HCT116 (cell line): Measurements from ENCODE around the gene RPS28. TPM values are rescaled to one million over a fixed set of nuclear protein-coding genes. Genes with fewer than 3 reads are reported as not detected.

Experiments used
- ATAC-seq: fragments of 200-7000 bp; cut with Tn5 transposase; 2 replicates; pipeline ENCODE4 v1.9.1; 2020; ENCODE audit warnings: mild to moderate bottlenecking, moderate library complexity
- BruUV-seq: library from RNA; stranded (reverse); fragments of 400-500 nt; replicated peaks from 2 replicates; lab custom pipeline; 2021; lab: Mats Ljungman, UMichigan
- CTCF ChIA-PET: fragments of 300-600 bp; sonication (Branson Sonifier 250); formaldehyde crosslinking; loops from one replicate; lab custom pipeline; 2021; ENCODE audit warnings: antibody characterized with exemption; lab: Charles Lee
- POLR2A ChIA-PET: fragments of 300-600, 350-600 bp; sonication (Branson Sonifier 250); formaldehyde crosslinking; loops from one replicate; lab custom pipeline; 2021; ENCODE audit warnings: antibody characterized with exemption; lab: Charles Lee
- RAD21 ChIA-PET, 2 experiments: fragments of 300-600 bp; sonication (Branson Sonifier 250); formaldehyde crosslinking; loops; one replicate each; lab custom pipeline; 2023; ENCODE audit warnings: low total read pairs in 2 of 2; ENCODE audit not compliant: uncharacterized antibody in 2 of 2, unreplicated experiment in 2 of 2, low non-redundant PET in 1 of 2; lab: Charles Lee
- DNase-seq: peaks from one replicate; pipeline ENCODE4 v3.0.0-alpha.2; 2010; ENCODE audit warnings: low read depth, low spot score
- H2AFZ ChIP-seq: fragments of 200-600 bp; shearing (Covaris generic), sonication (generic); 2 replicates; pipeline ENCODE4 v1.6.1; 2017; ENCODE audit warnings: low read depth, mixed run types, mixed read lengths, antibody characterized with exemption, low read length; ENCODE audit not compliant: poor library complexity, severe bottlenecking
- H3K27ac ChIP-seq: 2 replicates; pipeline ENCODE4 v1.5.1; 2012; ENCODE audit warnings: low read depth, low read length
- H3K27me3 ChIP-seq: fragments of 200-600 bp; sonication (generic); 2 replicates; pipeline ENCODE4 v1.6.1; 2016; ENCODE audit warnings: mixed run types, low read length, mixed read lengths; ENCODE audit not compliant: insufficient read depth
- H3K36me3 ChIP-seq, 2 experiments: fragments of 200-500 bp in 1 of 2; fragments of 200-600 bp in 1 of 2; sonication (Bioruptor generic) in 1 of 2; sonication (generic) in 1 of 2; 2 replicates each; pipeline versions ENCODE4 v1.5.1 to v1.6.1; 2014 to 2016; ENCODE audit warnings: low read length in 2 of 2, inconsistent platforms in 1 of 2, mixed read lengths in 1 of 2, mixed run types in 1 of 2; ENCODE audit not compliant: insufficient read depth in 2 of 2, control insufficient read depth in 1 of 2
- H3K4me1 ChIP-seq, 2 experiments: fragments of 200-600 bp in 1 of 2; sonication (generic) in 1 of 2; 2 replicates each; pipeline versions ENCODE4 v1.5.1 to v1.6.1; 2012 to 2017; ENCODE audit warnings: low read length in 2 of 2, inconsistent platforms in 1 of 2, mild to moderate bottlenecking in 1 of 2, mixed read lengths in 1 of 2, mixed run types in 1 of 2, moderate library complexity in 1 of 2; ENCODE audit not compliant: insufficient read depth in 2 of 2, control insufficient read depth in 1 of 2
- H3K4me2 ChIP-seq: fragments of 200-600 bp; sonication (generic); 2 replicates; pipeline ENCODE4 v1.6.1; 2017; ENCODE audit warnings: mixed run types, low read length, mixed read lengths
- H3K4me3 ChIP-seq, 2 experiments: fragments of 200-600 bp in 1 of 2; sonication (generic) in 1 of 2; replicated peaks in 1 of 2; 2 replicates each; pipeline ENCODE4 v1.5.1; 2011 to 2016; ENCODE audit warnings: low read length in 2 of 2, control low read depth in 1 of 2, low read depth in 1 of 2, mild to moderate bottlenecking in 1 of 2, mixed read lengths in 1 of 2, mixed run types in 1 of 2
- H3K79me2 ChIP-seq: fragments of 200-600 bp; sonication (generic); 2 replicates; pipeline ENCODE4 v1.6.1; 2017; ENCODE audit warnings: mild to moderate bottlenecking, mixed run types, low read length, moderate library complexity, mixed read lengths; ENCODE audit not compliant: insufficient read depth
- H3K9ac ChIP-seq: fragments of 200-600 bp; sonication (generic); 2 replicates; pipeline ENCODE4 v1.6.1; 2016; ENCODE audit warnings: low read length, mixed read lengths
- H3K9me2 ChIP-seq: fragments of 200-600 bp; sonication (generic), shearing (Covaris generic); 2 replicates; pipeline ENCODE4 v1.6.1; 2017; ENCODE audit warnings: mixed run types, mild to moderate bottlenecking, moderate library complexity; ENCODE audit not compliant: insufficient read depth
- H3K9me3 ChIP-seq, 2 experiments: fragments of 200-500 bp in 1 of 2; fragments of 200-600 bp in 1 of 2; sonication (Bioruptor generic) in 1 of 2; sonication (generic) in 1 of 2; 2 replicates each; pipeline ENCODE4 v1.6.1; 2014 to 2017; ENCODE audit warnings: low read length in 2 of 2, mixed read lengths in 2 of 2, inconsistent platforms in 1 of 2, low read depth in 1 of 2, mild to moderate bottlenecking in 1 of 2, mixed run types in 1 of 2, moderate library complexity in 1 of 2; ENCODE audit not compliant: control insufficient read depth in 1 of 2, insufficient read depth in 1 of 2
- H4K20me1 ChIP-seq: fragments of 200-600 bp; sonication (generic), shearing (Covaris generic); 2 replicates; pipeline ENCODE4 v1.6.1; 2017; ENCODE audit warnings: mixed run types, mild to moderate bottlenecking, moderate library complexity; ENCODE audit not compliant: insufficient read depth
- CTCF ChIP-seq, 3 experiments: fragments of 200-600 bp in 1 of 3; sonication (generic) in 1 of 3; IDR thresholded peaks in 2 of 3; conservative IDR thresholded peaks in 1 of 3; 2 replicates each; pipeline ENCODE4 v1.5.1; 2012 to 2017; ENCODE audit warnings: low read depth in 2 of 3, low read length in 2 of 3, antibody characterized with exemption in 1 of 3, borderline replicate concordance in 1 of 3, control low read depth in 1 of 3, mild to moderate bottlenecking in 1 of 3, mixed read lengths in 1 of 3, mixed run types in 1 of 3, moderate library complexity in 1 of 3; ENCODE audit not compliant: insufficient read depth in 1 of 3
- JUND ChIP-seq: IDR thresholded peaks from 2 replicates; pipeline ENCODE4 v1.6.1; 2012
- MAX ChIP-seq: IDR thresholded peaks from 2 replicates; pipeline ENCODE4 v1.6.1; 2012
- POLR2A ChIP-seq: IDR thresholded peaks from 2 replicates; pipeline ENCODE4 v1.7.0; 2011; ENCODE audit warnings: borderline replicate concordance; ENCODE audit not compliant: insufficient read depth, insufficient read length; ENCODE audit errors: extremely low read depth
- RAD21 ChIP-seq: IDR thresholded peaks from 2 replicates; pipeline ENCODE4 v1.6.1; 2012; ENCODE audit warnings: low read depth, mild to moderate bottlenecking
- YY1 ChIP-seq: IDR thresholded peaks from 2 replicates; pipeline ENCODE4 v1.6.1; 2011; ENCODE audit warnings: low read length, low read depth, moderate library complexity, mild to moderate bottlenecking; ENCODE audit not compliant: insufficient replicate concordance; ENCODE audit errors: extremely low read depth
- ZBTB33 ChIP-seq: IDR thresholded peaks from 2 replicates; pipeline ENCODE4 v1.6.1; 2011; ENCODE audit warnings: mild to moderate bottlenecking, low read length, moderate library complexity; ENCODE audit not compliant: insufficient replicate concordance; ENCODE audit errors: extremely low read depth
- ZFX ChIP-seq: fragments of 450-650 bp; IDR thresholded peaks from 2 replicates; pipeline ENCODE4 v1.6.1; 2017
- intact Hi-C: fragments of 100-400 bp; cut with micrococcal nuclease; formaldehyde crosslinking; loops from 2 replicates; pipeline ENCODE4 v1.10.0; 2022
- total RNA-seq: library from RNA; stranded (reverse); gene quantifications from one replicate; pipeline ENCODE4 v1.2.1, GENCODE V29; 2021; ENCODE audit not compliant: unreplicated experiment

RPS28 gene
- total RNA-seq, 1 experiment from 2014 or later = 2,379 TPM

GRCh38 chr19:8310342-8311055, 10.8 kb upstream of the RPS28 start:
- Histone ChIP-seq H2AFZ (no peak overlapping the region), H3K4me3 (no peak overlapping the region), H3K79me2 (peaks cover 24% of the 10 kb centered on the region), H3K36me3 (peaks cover 16 to 30% of the 10 kb centered on the region in 2 experiments; a peak in 3 of 4 replicates), H3K9me2 (no peaks in the 10 kb centered on the region), H3K4me1 (peaks cover 14 to 47% of the 10 kb centered on the region in 2 experiments), H3K27me3 (no peaks in the 10 kb centered on the region), H3K27ac (no peak overlapping the region), H4K20me1 (no peaks in the 10 kb centered on the region), H3K4me2 (no peak overlapping the region), H3K9me3 (no peaks in the 10 kb centered on the region), H3K9ac (no peak overlapping the region)
- DNase-seq (no peak), ATAC-seq (no peak)
- RAD21 ChIA-PET = no interaction called here
- BruUV-seq = no TSS peak
- intact Hi-C loops = no loop called here
- TF ChIP-seq RAD21 (no peak), ZFX (no peak), MAX (no peak), POLR2A (no peak), CTCF (IDR thresholded peaks at IDR 0.05 in 2 of 3, conservative IDR thresholded peaks at IDR 0.05 in 1 of 3; ENCODE audit: borderline replicate concordance in 1 of 3, insufficient read depth in 1 of 3, low read depth in 2 of 3, low read length in 2 of 3) (no peak), JUND (no peak), YY1 (no peak), ZBTB33 (no peak)
- POLR2A ChIA-PET = interaction anchor here (1.2 kb wide), 1 partner anchor 11 kb away, joined by 4 read pairs; the partner anchor contains the start of genes NDUFA7 and RPS28
- CTCF ChIA-PET = no interaction called here
